ENCODE measurements around the gene ZNF836.

Gene ZNF836

GRCh38 chr19:52110780-52111179, 60.6 kb downstream of the ZNF836 start:
- in situ Hi-C loops (cut with HindIII; ENCODE audit: low sequenced_read_pairs): no loop called here
- no peak for DNase-seq (ENCODE audit: low read depth)
- TF ChIP-seq, protein P1, sequence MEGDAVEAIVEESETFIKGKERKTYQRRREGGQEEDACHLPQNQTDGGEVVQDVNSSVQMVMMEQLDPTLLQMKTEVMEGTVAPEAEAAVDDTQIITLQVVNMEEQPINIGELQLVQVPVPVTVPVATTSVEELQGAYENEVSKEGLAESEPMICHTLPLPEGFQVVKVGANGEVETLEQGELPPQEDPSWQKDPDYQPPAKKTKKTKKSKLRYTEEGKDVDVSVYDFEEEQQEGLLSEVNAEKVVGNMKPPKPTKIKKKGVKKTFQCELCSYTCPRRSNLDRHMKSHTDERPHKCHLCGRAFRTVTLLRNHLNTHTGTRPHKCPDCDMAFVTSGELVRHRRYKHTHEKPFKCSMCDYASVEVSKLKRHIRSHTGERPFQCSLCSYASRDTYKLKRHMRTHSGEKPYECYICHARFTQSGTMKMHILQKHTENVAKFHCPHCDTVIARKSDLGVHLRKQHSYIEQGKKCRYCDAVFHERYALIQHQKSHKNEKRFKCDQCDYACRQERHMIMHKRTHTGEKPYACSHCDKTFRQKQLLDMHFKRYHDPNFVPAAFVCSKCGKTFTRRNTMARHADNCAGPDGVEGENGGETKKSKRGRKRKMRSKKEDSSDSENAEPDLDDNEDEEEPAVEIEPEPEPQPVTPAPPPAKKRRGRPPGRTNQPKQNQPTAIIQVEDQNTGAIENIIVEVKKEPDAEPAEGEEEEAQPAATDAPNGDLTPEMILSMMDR (IDR thresholded peaks at IDR 0.05; ENCODE audit: low read depth, low read length, missing control alignments): no peak
- H3K4me3 ChIP-seq (ENCODE audit: low read depth, low read length): no peak overlapping the region
